K562 (cell line): ENCODE data around the gene RNF212B. TPM values are rescaled to one million over a fixed set of nuclear protein-coding genes. Genes with fewer than 3 reads are reported as not detected.

Experiments
- ARID4B ChIP-seq: sonication (generic); formaldehyde crosslinking; IDR thresholded peaks from 2 replicates; pipeline ENCODE4 v1.8.0; 2022; ENCODE audit warnings: mild to moderate bottlenecking, missing genetic modification reagents
- CHD7 ChIP-seq: fragments of 200-600 bp; sonication (generic); IDR thresholded peaks from one replicate; pipeline ENCODE4 v1.6.1; 2012; ENCODE audit warnings: mild to moderate bottlenecking, low read depth, low read length, inconsistent platforms
- ERF ChIP-seq: fragments of 450-650 bp; formaldehyde crosslinking; IDR thresholded peaks from 2 replicates; pipeline ENCODE4 v1.4.0; 2020; ENCODE audit warnings: mild to moderate bottlenecking, mixed read lengths
- ETV1 ChIP-seq: fragments of 450-650 bp; conservative IDR thresholded peaks from 2 replicates; pipeline ENCODE4 v1.6.1; 2016; ENCODE audit warnings: missing genetic modification characterization, control low read depth, low read depth, missing compliant biosample characterization
- GTF2A2 ChIP-seq: IDR thresholded peaks from 2 replicates; pipeline ENCODE4 v1.6.1; 2016; ENCODE audit warnings: mild to moderate bottlenecking, missing genetic modification characterization, missing compliant biosample characterization
- HDGF ChIP-seq: fragments of 450-650 bp; IDR thresholded peaks from 2 replicates; pipeline ENCODE4 v1.6.1; 2016
- NR2F6 ChIP-seq: fragments of 450-650 bp; formaldehyde crosslinking; IDR thresholded peaks from 2 replicates; pipeline ENCODE4 v1.4.0; 2020; ENCODE audit warnings: mild to moderate bottlenecking
- POU5F1 ChIP-seq: fragments of 150-350 bp; IDR thresholded peaks from 2 replicates; pipeline ENCODE4 v1.6.1; 2014; ENCODE audit warnings: borderline replicate concordance, low read length, low read depth, mild to moderate bottlenecking; ENCODE audit not compliant: partially characterized antibody
- SMARCA5 ChIP-seq: fragments of 450-650 bp; IDR thresholded peaks from 2 replicates; pipeline ENCODE4 v1.6.1; 2016
- ZNF121 ChIP-seq: sonication (generic); formaldehyde crosslinking; conservative IDR thresholded peaks from 2 replicates; pipeline ENCODE4 v1.8.0; 2022; ENCODE audit warnings: missing genetic modification reagents
- polyA plus RNA-seq, 8 experiments: library from polyadenylated mRNA; depleted of rRNA in 4 of 8; stranded (reverse) in 5 of 8; unstranded in 3 of 8; fragments of >200 nt; fragmentation: Nextera tagmentation in 2 of 8; fragmentation: Illumina TruSeq in 1 of 8; extraction: Ambion mirVana in 2 of 8; extraction: Trizol in 1 of 8; gene quantifications; 2 replicates each; pipeline versions ENCODE4 v1.2.1 to v1.2.3, GENCODE V29; 2011 to 2014; ENCODE audit warnings: inconsistent platforms in 1 of 8, missing spikeins in 1 of 8
- total RNA-seq, 7 experiments: library from RNA; depleted of rRNA in 6 of 7; stranded (reverse); fragments of >200 nt in 6 of 7; fragmentation: Illumina TruSeq in 2 of 7; extraction: Trizol in 2 of 7; gene quantifications; 2 replicates each; pipeline versions ENCODE4 v1.2.1 to v1.2.3, GENCODE V29; 2011 to 2021; ENCODE audit warnings: low replicate concordance in 1 of 7

RNF212B gene
- total and polyA plus RNA-seq, 9 of the 15 experiments (the other 6 are each of a cell fraction or from before 2014, with no cell fraction given) = 0.15 to 0.43 (median 0.27) TPM; not detected in 3

- TF ChIP-seq ZNF121 (CRISPR knock-in tag) = no peak
- TF ChIP-seq SMARCA5 = 0 out of 2 replicates have a peak, but pooled peaks have one; percentile 10
- TF ChIP-seq ARID4B (CRISPR knock-in tag) = peak; percentile 60
- peak; percentile 73 for TF ChIP-seq NR2F6 (CRISPR knock-in tag)
- TF ChIP-seq GTF2A2 (tag) = peak; percentile 50; the same call in 1 of the 2 replicates
- TF ChIP-seq POU5F1 = no peak
- no peak for TF ChIP-seq ETV1 (tag)
- TF ChIP-seq CHD7 = no peak
- no peak for TF ChIP-seq HDGF
- TF ChIP-seq ERF = 0 out of 2 replicates have a peak, but pooled peaks have one; percentile 18
These were observed 84.1 kb downstream of the RNF212B start (continued) for GRCh38 chr14:23321572-23322547.
